ENCODE results near the gene TMEM80.

Gene TMEM80

DNA sequence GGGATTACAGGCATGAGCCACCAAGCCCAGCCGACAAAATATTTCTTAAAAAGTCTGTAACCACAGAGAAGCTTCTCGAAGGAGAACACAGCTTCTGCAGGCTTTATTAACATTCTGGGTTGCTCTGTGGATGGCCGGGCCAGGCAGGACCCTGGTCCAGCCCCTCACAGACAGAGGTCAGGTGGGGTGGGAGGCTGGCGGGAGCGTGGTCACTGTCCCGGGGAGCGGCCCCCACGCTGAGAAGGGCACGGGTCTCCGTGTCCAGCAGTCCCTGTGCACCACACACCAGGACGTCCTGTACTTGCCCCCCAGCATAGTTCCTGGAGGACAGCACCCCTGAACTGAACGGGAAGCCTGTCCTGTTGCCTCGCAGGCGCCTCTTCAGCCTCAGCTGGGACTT lies 39.2 kb upstream of the TMEM80 start:
- DNase-seq (ENCODE audit: low read depth in 2 of 2), result no peak
- TF ChIP-seq, protein P1, sequence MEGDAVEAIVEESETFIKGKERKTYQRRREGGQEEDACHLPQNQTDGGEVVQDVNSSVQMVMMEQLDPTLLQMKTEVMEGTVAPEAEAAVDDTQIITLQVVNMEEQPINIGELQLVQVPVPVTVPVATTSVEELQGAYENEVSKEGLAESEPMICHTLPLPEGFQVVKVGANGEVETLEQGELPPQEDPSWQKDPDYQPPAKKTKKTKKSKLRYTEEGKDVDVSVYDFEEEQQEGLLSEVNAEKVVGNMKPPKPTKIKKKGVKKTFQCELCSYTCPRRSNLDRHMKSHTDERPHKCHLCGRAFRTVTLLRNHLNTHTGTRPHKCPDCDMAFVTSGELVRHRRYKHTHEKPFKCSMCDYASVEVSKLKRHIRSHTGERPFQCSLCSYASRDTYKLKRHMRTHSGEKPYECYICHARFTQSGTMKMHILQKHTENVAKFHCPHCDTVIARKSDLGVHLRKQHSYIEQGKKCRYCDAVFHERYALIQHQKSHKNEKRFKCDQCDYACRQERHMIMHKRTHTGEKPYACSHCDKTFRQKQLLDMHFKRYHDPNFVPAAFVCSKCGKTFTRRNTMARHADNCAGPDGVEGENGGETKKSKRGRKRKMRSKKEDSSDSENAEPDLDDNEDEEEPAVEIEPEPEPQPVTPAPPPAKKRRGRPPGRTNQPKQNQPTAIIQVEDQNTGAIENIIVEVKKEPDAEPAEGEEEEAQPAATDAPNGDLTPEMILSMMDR (IDR thresholded peaks at IDR 0.05; ENCODE audit: low read depth, low read length), result no peak
- no peak overlapping the region for H3K4me3 ChIP-seq (replicated peaks in 1 of 2; ENCODE audit: low read depth in 2 of 2, low read length in 2 of 2)

DNA sequence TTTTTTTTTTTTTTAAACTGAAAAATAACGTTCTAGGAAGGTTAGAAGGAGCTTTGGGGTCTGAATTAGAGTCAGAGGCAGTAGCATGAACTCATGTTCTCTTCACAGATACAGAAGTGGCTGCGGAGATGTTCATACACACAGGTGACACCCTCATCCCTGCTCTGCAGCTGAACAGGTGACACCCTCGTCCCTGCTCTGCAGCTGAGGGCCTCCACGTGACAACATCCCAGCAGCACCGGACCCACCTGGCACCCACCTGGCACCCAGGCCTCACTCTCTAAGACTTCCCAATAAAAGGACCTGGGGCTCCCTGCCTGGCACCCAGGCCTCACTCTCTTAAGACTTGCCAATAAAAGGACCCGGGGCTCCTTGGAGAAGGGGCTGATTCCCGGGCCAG lies 38.8 kb upstream of the TMEM80 start:
- no peak for DNase-seq (ENCODE audit: low read depth in 2 of 2)
- TF ChIP-seq, protein P1 (IDR thresholded peaks at IDR 0.05; ENCODE audit: low read depth, low read length), result no peak

DNA sequence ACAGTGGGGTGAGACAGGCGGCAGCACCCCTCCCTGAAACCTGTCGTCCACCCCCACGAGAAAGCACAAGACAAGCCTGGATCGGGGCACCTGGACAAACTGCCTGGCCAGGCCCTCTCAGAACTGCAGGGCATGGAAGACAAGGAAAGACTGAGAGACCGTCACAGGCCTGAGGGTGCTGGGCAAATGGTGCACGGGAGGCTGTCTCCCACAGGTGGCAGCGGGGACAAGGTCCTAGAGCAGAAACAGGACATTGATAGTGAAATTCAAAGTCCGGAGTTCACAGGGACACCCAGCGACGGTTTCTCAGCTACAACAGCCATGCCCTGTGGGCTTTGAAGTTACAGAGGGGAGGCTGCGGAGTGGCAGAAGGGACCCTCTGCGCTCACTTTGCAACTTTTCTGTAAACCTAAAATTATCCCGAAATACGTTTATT lies 37.9 kb upstream of the TMEM80 start:
- no peak for DNase-seq (ENCODE audit: low read depth in 2 of 2)
- TF ChIP-seq, protein P1 (IDR thresholded peaks at IDR 0.05; ENCODE audit: low read depth, low read length), result no peak
- H3K4me3 ChIP-seq (replicated peaks in 1 of 2; ENCODE audit: low read depth in 2 of 2, low read length in 2 of 2), result no peak overlapping the region

More for the DNA sequence above, 38.8 kb upstream of the TMEM80 start:
- H3K4me3 ChIP-seq (replicated peaks in 1 of 2; ENCODE audit: low read depth in 2 of 2, low read length in 2 of 2), result no peak overlapping the region

GRCh38 chr11:659532-660085 lies 36.0 kb upstream of the TMEM80 start:
- no peak for DNase-seq (ENCODE audit: low read depth in 2 of 2)
- TF ChIP-seq, protein P1 (IDR thresholded peaks at IDR 0.05; ENCODE audit: low read depth, low read length), result no peak
- H3K4me3 ChIP-seq (replicated peaks in 1 of 2; ENCODE audit: low read depth in 2 of 2, low read length in 2 of 2), result no peak overlapping the region

DNA sequence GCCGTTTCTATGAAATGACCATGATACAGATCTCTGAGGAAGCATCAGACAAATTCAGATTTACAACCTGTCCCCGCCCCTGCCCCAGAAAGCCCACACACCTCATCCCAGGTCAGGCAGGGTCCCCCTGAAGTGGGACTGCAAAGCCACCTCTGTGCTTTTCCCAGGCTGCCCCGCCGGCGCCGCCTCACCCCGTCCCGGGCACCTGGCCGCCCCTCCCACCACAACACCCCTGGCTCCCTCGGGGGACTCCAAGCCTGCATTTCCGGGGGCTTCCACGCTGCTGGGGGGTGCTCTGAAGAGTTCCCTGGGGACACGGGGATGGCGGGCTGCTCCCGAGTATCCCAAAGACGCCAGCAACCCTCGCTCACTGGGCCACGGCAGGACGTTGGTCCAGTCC lies 35.3 kb upstream of the TMEM80 start:
- TF ChIP-seq, protein P1 (IDR thresholded peaks at IDR 0.05; ENCODE audit: low read depth, low read length), result no peak
- DNase-seq (ENCODE audit: low read depth in 2 of 2), result no peak
- H3K4me3 ChIP-seq (replicated peaks in 1 of 2; ENCODE audit: low read depth in 2 of 2, low read length in 2 of 2), result no peak overlapping the region

GRCh38 chr11:660681-661444 lies 34.8 kb upstream of the TMEM80 start:
- TF ChIP-seq, protein P1 (IDR thresholded peaks at IDR 0.05; ENCODE audit: low read depth, low read length), result no peak
- no peak overlapping the region for H3K4me3 ChIP-seq (replicated peaks in 1 of 2; ENCODE audit: low read depth in 2 of 2, low read length in 2 of 2)
- no peak for DNase-seq (ENCODE audit: low read depth in 2 of 2)

All from cardiac fibroblast (primary cell).